ENCODE data around the gene CACNA1S. TPM values are rescaled to one million over a fixed set of nuclear protein-coding genes. Genes with fewer than 3 reads are reported as not detected.

The CACNA1S gene
- total and polyA plus RNA-seq, 2 of the 13 experiments (the other 11 are each of a cell fraction or from before 2014, with no cell fraction given) = not detected

- TF ChIP-seq ZNF253 (CRISPR knock-in tag; IDR thresholded peaks at IDR 0.05; ENCODE audit: borderline replicate concordance) = no peak
- no peak for TF ChIP-seq SP5 (CRISPR knock-in tag; IDR thresholded peaks at IDR 0.05; ENCODE audit: borderline replicate concordance, low read depth)
- TF ChIP-seq HOXA3 (CRISPR knock-in tag; IDR thresholded peaks at IDR 0.05) = no peak
- TF ChIP-seq TRIM24 (CRISPR knock-in tag; IDR thresholded peaks at IDR 0.05) = no peak
- no peak for TF ChIP-seq ZBTB34 (CRISPR knock-in tag; IDR thresholded peaks at IDR 0.05)
- no peak for TF ChIP-seq NPAS2 (CRISPR knock-in tag; IDR thresholded peaks at IDR 0.05; ENCODE audit: borderline replicate concordance)
- no peak for TF ChIP-seq POLR2AphosphoS5 (IDR thresholded peaks at IDR 0.05; ENCODE audit: low read depth, low read length)
- TF ChIP-seq ATF4 (CRISPR knock-in tag; IDR thresholded peaks at IDR 0.05) = no peak
- TF ChIP-seq CEBPZ (IDR thresholded peaks at IDR 0.05; ENCODE audit: low read length) = no peak
- TF ChIP-seq KLF16 (CRISPR knock-in tag; IDR thresholded peaks at IDR 0.05) = 0 out of 4 replicates have a peak, but pooled peaks of 1 of the 2 experiments have one; percentile 35
- no peak for TF ChIP-seq ZNF318 (CRISPR knock-in tag; IDR thresholded peaks at IDR 0.05)
- no peak for TF ChIP-seq NONO (IDR thresholded peaks at IDR 0.05)
- TF ChIP-seq NONO (CRISPR knock-in tag; conservative IDR thresholded peaks at IDR 0.05) = peak; percentile 45; the same call in 1 of the 2 replicates
- TF ChIP-seq STAT5B (CRISPR knock-in tag; IDR thresholded peaks at IDR 0.05) = no peak
Measured at GRCh38 chr1:201114245-201115131, 2.3 kb upstream of the CACNA1S start (continued).
